Measurements from ENCODE around the gene HNF1B. TPM values are rescaled to one million over a fixed set of nuclear protein-coding genes. Genes with fewer than 3 reads are reported as not detected.

Gene HNF1B
- total and polyA plus RNA-seq, 10 of the 15 experiments (the other 5 are each of a cell fraction or from before 2014, with no cell fraction given), result 0.51 to 12.7 (median 1.9) TPM

- CTCF ChIA-PET, result interaction anchor here (0.5 to 5.1 kb wide), 13 partner anchors 18 to 139 kb away, joined by 3 to 58 read pairs (median 5); no protein-coding TSS in a partner anchor
- ATAC-seq (no peak), FAIRE-seq (no peak), DNase-seq (ENCODE audit: low read depth, low spot score) (no peak)
- RAD21 ChIA-PET (ENCODE audit: unreplicated experiment), result interaction anchor here (1.9 to 5.0 kb wide), 6 partner anchors 14 to 44 kb away, joined by 6 to 41 read pairs (median 16); no protein-coding TSS in a partner anchor
- WGBS (ENCODE audit: insufficient coverage, insufficient replicate concordance, low lambda C conversion rate, missing lambda C conversion rate), result 82% methylated on average over 2 of the region's 2 CpGs
- POLR2A ChIA-PET, result interaction anchor here (0.9 to 4.4 kb wide), 3 partner anchors 19 to 81 kb away, joined by 3 to 44 read pairs (median 11); no protein-coding TSS in a partner anchor
- Histone ChIP-seq H3K9me3 (replicated peaks; ENCODE audit: control insufficient read depth, insufficient read depth, low read length) (no peaks in the 10 kb centered on the region), H3K27me3 (replicated peaks in 1 of 2; ENCODE audit: control insufficient read depth in 2 of 2, insufficient read depth in 2 of 2, low read length in 1 of 2) (peaks cover 0 to 13% of the 10 kb centered on the region in 2 experiments; a peak in 2 of 4 replicates), H3K4me2 (ENCODE audit: control insufficient read depth, insufficient read depth) (no peak overlapping the region), H3K4me3 (no peak overlapping the region), H3K4me1 (ENCODE audit: control insufficient read depth, insufficient read depth, low read length) (peaks cover 48% of the 10 kb centered on the region), H4K20me1 (ENCODE audit: control insufficient read depth, insufficient read depth) (no peaks in the 10 kb centered on the region), H3K36me3 (ENCODE audit: control insufficient read depth in 2 of 2, insufficient read depth in 2 of 2, low read length in 1 of 2) (no peaks in the 10 kb centered on the region), H3K9ac (ENCODE audit: control insufficient read depth, insufficient read depth, low read length) (no peak overlapping the region), H3K79me2 (ENCODE audit: control insufficient read depth, insufficient read depth, low read length) (no peaks in the 10 kb centered on the region; the same call in none of the 2 replicates), H3K27ac (ENCODE audit: control insufficient read depth, insufficient read depth) (no peak overlapping the region), H2AFZ (ENCODE audit: control insufficient read depth, low read depth, low read length) (no peak overlapping the region)
- TF ChIP-seq SIN3A (IDR thresholded peaks at IDR 0.05; ENCODE audit: low read depth, low read length) (no peak), PKNOX1 (IDR thresholded peaks at IDR 0.05) (peak; percentile 69), CEBPZ (IDR thresholded peaks at IDR 0.05; ENCODE audit: low read depth, low read length) (no peak)
- in situ Hi-C loops (cut with MboI), result no loop called here
- SMC1A ChIA-PET (ENCODE audit: uncharacterized antibody, unreplicated experiment), result interaction anchor here (0.8 to 8.5 kb wide), 8 partner anchors 8 to 45 kb away, joined by 3 to 167 read pairs (median 6); no protein-coding TSS in a partner anchor
- intact Hi-C loops (cut with micrococcal nuclease; ENCODE audit: unreplicated experiment), result no loop called here
- no TSS peak for BruUV-seq (replicated peaks)
These were observed 2.4 kb upstream of the HNF1B start for GRCh38 chr17:37747222-37747621.
